ENCODE measurements around the gene MAT1A. TPM values are rescaled to one million over a fixed set of nuclear protein-coding genes. Genes with fewer than 3 reads are reported as not detected.

Gene MAT1A
- total and polyA plus RNA-seq, 2 of the 13 experiments (the other 11 are each of a cell fraction or from before 2014, with no cell fraction given), result 57.1 to 76.9 TPM

DNA sequence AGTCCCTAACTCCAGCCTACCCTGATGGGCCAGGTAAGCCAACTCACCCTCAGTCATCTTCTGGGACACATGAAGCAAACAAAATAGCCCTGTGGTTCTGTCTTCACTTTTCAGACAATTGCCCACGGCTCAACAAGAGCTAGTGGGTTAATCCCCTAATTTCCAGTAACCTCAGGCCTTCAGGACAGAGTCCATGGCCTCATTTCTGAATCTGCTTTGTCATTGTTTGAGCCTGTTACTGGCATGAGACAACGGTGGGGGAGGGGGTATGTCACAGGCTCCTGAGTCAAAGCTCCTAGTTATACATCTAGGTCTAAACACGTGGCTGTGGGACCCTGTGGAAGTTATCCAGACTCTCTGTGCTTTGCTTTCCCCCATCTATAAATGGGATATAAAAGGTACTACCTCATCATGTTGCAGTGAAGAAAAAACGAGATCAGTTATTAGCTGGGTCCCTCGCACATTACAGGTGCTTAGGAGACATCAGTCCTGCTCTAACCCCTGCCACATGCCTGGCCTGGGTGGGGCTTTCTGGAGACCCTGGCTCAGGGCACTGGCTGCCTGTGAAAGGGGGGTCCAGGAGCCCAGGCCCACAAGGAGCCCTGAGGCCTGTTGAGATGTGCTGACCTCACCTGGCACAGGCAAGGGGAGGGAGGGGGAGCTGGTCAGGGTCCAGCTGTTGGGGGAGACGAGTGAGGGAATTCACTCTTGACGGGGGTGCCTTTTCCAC, 16.5 kb downstream of the MAT1A start (continued):
- TF ChIP-seq LRRFIP1 (CRISPR knock-in tag; conservative IDR thresholded peaks at IDR 0.05) (no peak), DR1 (CRISPR knock-in tag; IDR thresholded peaks at IDR 0.05) (no peak), ZNF781 (CRISPR knock-in tag; IDR thresholded peaks at IDR 0.05; ENCODE audit: borderline replicate concordance, not compliant biosample characterization) (no peak), SMARCE1 (IDR thresholded peaks at IDR 0.05; ENCODE audit: borderline replicate concordance) (no peak), THRA (CRISPR knock-in tag; IDR thresholded peaks at IDR 0.05; ENCODE audit: borderline replicate concordance) (peak; percentile 92; the same call in 1 of the 2 replicates), PAWR (CRISPR knock-in tag; IDR thresholded peaks at IDR 0.05; ENCODE audit: borderline replicate concordance) (no peak), ATM (IDR thresholded peaks at IDR 0.05; ENCODE audit: borderline replicate concordance) (no peak), XRCC5 (optimal IDR thresholded peaks at IDR 0.05; ENCODE audit: low read length) (no peak), YY1 (IDR thresholded peaks at IDR 0.05; ENCODE audit: insufficient read depth, insufficient replicate concordance, low read depth, low read length) (no peak), SYNCRIP (IDR thresholded peaks at IDR 0.05; ENCODE audit: insufficient read depth, low read depth, low read length) (no peak), DPF2 (CRISPR knock-in tag; IDR thresholded peaks at IDR 0.05; ENCODE audit: borderline replicate concordance, low read depth) (peak; percentile 39; the same call in 1 of the 2 replicates)
- TF ChIP-seq, protein P1, sequence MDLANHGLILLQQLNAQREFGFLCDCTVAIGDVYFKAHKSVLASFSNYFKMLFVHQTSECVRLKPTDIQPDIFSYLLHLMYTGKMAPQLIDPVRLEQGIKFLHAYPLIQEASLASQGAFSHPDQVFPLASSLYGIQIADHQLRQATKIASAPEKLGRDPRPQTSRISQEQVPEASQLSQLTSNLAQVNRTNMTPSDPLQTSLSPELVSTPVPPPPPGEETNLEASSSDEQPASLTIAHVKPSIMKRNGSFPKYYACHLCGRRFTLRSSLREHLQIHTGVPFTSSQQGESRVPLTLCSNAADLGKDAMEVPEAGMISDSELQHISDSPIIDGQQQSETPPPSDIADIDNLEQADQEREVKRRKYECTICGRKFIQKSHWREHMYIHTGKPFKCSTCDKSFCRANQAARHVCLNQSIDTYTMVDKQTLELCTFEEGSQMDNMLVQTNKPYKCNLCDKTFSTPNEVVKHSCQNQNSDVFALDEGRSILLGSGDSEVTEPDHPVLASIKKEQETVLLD (CRISPR knock-in tag; IDR thresholded peaks at IDR 0.05; ENCODE audit: low read depth), result no peak
- TF ChIP-seq, protein P2, sequence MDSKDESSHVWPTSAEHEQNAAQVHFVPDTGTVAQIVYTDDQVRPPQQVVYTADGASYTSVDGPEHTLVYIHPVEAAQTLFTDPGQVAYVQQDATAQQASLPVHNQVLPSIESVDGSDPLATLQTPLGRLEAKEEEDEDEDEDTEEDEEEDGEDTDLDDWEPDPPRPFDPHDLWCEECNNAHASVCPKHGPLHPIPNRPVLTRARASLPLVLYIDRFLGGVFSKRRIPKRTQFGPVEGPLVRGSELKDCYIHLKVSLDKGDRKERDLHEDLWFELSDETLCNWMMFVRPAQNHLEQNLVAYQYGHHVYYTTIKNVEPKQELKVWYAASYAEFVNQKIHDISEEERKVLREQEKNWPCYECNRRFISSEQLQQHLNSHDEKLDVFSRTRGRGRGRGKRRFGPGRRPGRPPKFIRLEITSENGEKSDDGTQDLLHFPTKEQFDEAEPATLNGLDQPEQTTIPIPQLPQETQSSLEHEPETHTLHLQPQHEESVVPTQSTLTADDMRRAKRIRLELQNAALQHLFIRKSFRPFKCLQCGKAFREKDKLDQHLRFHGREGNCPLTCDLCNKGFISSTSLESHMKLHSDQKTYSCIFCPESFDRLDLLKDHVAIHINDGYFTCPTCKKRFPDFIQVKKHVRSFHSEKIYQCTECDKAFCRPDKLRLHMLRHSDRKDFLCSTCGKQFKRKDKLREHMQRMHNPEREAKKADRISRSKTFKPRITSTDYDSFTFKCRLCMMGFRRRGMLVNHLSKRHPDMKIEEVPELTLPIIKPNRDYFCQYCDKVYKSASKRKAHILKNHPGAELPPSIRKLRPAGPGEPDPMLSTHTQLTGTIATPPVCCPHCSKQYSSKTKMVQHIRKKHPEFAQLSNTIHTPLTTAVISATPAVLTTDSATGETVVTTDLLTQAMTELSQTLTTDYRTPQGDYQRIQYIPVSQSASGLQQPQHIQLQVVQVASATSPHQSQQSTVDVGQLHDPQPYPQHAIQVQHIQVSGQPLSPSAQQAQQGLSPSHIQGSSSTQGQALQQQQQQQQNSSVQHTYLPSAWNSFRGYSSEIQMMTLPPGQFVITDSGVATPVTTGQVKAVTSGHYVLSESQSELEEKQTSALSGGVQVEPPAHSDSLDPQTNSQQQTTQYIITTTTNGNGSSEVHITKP (CRISPR knock-in tag; IDR thresholded peaks at IDR 0.05; ENCODE audit: low read depth), result peak; percentile 91
- TF ChIP-seq, protein P3, sequence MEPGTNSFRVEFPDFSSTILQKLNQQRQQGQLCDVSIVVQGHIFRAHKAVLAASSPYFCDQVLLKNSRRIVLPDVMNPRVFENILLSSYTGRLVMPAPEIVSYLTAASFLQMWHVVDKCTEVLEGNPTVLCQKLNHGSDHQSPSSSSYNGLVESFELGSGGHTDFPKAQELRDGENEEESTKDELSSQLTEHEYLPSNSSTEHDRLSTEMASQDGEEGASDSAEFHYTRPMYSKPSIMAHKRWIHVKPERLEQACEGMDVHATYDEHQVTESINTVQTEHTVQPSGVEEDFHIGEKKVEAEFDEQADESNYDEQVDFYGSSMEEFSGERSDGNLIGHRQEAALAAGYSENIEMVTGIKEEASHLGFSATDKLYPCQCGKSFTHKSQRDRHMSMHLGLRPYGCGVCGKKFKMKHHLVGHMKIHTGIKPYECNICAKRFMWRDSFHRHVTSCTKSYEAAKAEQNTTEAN (CRISPR knock-in tag; conservative IDR thresholded peaks at IDR 0.05), result peak; percentile 45; the same call in 1 of the 2 replicates

All from HepG2 (cell line).